HG03108 (cell line): ENCODE results near the gene WDR83.
"Not testable (repeated sequence)": the region's sequence is repeated elsewhere in the genome, so short reads cannot be mapped to it uniquely, and the experiment has no call there.

ENCODE experiments used
- ATAC-seq: cut with Tn5 transposase; IDR thresholded peaks from one replicate; pipeline ENCODE4 v1.9.1; 2021; ENCODE audit warnings: moderate library complexity; ENCODE audit not compliant: unreplicated experiment

WDR83 gene, protein sequence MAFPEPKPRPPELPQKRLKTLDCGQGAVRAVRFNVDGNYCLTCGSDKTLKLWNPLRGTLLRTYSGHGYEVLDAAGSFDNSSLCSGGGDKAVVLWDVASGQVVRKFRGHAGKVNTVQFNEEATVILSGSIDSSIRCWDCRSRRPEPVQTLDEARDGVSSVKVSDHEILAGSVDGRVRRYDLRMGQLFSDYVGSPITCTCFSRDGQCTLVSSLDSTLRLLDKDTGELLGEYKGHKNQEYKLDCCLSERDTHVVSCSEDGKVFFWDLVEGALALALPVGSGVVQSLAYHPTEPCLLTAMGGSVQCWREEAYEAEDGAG

DNA sequence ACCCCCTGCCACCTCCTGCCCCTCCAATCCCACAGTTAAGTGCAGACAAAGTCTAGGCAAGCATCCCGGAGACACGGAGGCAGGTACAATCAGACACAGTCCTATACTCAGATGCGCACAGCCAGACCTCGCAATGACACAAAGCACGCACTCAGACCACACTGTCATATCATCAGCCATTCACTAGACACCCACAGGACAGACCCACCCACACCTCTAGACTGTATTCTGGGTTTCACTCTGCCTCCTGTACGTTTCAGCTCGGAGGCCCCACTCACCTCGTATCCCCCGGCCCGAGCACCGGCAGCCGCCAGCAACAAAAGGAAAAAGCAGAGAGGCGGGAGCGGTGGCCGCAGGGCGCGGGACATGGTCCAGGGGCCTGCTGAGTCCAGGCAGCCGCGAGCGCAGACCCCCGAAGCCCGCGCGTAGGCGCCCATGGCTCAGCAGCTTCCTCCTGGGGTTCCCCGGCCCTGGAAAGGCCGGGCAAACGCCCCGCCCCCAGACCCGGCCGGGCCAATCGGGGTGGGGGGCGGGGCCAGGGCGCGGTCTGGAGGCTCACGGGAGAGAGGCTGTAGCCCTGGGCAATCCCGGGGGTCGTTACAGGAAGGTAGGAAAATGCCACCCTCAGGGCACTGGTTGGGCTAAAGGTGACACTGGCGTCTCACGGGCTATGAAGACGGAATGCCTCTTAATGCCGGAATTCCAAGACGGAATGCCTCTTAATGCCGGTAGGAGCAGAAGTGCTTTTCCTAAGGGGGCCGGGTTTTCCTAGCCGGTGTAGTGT, at the start of gene WDR83, which contains the start of gene MAN2B1:
TSS of gene WDR83 (plus strand) at position 543 of the 784 bp plus-strand sequence. CDS start 2,984 bp downstream, outside the sequence.
TSS of gene MAN2B1 (minus strand) at position 478 of the 784 bp plus-strand sequence. CDS start at position 437, 41 bp downstream.
- ATAC-seq: no peak

DNA sequence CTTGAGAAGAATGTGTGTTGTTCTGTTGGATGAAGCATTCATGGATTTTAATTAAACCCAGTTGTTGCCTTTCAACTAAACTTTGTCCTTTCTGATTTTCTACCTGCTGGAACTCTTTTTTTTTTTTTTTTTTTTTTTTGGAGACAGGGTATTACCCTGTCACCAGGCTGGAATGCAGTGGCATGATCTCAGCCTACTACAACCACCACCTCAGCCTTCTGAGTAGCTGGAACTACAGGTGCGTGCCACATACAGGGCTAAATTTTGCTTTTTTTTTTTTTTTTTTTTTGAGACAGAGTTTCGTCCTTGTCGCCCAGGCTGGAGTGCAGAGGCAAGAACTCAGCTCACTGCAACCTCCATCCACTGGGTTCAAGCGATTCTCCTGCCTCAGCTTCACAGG, 49.0 kb upstream of the WDR83 start:
- ATAC-seq: no peak

DNA sequence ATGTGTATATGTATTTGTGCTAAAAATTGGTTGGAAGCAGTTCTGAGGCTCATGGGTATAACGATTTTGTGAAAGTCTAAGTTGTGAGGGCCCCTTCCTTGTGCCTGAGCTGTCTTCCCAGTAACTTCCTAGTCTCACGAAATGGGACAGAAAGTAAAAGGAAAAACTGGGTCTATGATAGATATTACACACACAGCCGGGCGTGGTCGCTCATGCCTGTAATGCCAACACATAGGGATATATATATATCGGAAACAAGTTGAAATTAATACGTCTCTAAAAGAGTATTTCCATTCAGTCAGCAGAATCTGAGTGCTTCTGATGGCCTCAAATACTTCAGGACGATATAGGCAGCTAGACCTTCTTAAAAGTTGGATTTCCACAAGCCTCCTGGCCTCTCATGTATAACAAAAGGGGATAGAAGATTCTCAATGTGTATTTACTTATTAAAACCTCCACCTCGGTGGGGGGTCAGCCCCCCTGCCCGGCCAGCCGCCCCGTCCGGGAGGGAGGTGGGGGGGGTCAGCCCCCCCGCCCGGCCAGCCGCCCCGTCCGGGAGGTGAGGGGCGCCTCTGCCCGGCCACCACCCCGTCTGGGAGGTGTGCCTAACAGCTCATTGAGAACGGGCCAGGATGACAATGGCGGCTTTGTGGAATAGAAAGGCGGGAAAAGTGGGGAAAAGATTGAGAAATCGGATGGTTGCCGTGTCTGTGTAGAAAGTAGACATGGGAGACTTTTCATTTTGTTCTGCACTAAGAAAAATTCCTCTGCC, 45.2 kb upstream of the WDR83 start:
- not testable (repeated sequence) for ATAC-seq

DNA sequence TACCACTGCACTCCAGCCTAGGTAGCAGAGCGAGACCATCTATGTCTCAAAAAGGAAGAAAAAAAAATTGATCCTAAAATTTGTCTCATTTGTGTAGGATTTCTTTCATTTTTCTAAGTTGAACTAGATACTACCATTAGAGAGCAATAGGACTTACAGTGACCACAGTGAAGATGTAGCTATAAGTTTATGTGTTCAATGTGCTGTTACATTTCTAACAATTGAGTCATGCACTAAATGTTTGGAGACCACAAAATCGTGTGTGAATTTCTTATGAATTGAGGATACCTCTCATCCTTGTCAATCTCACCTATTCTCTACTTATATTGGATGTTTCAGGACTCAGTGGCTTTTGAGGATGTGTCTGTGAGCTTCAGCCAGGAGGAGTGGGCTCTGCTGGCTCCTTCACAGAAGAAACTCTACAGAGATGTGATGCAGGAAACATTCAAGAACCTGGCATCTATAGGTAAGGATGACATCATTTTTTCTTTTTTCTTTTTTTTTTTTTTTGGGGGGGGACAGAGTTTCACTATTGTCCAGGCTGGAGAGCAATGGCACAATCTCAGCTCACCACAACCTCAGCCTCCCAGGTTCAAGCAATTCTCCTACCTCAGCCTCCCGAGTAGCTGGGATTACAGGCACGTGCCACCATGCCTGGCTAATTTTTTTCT, 43.1 kb upstream of the WDR83 start:
- ATAC-seq: no peak

DNA sequence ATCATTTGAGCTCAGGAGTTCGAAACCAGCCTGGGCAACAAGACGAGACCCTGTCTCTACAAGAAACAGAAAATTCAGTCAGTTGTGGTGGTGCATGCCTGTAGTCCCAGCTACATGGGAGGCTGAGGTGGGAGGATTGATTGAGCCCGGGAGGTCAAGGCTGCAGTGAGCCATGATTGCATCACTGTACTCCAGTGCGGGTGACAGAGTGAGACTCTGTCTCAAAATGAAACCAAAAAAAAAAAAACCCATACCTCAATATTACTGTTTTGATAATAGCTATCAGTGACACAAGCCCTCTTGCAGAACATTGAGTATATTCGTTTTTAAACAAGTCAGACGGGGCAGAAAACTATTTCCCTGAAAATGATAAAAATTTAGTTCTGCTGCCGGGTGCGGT, 39.6 kb upstream of the WDR83 start:
- no peak for ATAC-seq

DNA sequence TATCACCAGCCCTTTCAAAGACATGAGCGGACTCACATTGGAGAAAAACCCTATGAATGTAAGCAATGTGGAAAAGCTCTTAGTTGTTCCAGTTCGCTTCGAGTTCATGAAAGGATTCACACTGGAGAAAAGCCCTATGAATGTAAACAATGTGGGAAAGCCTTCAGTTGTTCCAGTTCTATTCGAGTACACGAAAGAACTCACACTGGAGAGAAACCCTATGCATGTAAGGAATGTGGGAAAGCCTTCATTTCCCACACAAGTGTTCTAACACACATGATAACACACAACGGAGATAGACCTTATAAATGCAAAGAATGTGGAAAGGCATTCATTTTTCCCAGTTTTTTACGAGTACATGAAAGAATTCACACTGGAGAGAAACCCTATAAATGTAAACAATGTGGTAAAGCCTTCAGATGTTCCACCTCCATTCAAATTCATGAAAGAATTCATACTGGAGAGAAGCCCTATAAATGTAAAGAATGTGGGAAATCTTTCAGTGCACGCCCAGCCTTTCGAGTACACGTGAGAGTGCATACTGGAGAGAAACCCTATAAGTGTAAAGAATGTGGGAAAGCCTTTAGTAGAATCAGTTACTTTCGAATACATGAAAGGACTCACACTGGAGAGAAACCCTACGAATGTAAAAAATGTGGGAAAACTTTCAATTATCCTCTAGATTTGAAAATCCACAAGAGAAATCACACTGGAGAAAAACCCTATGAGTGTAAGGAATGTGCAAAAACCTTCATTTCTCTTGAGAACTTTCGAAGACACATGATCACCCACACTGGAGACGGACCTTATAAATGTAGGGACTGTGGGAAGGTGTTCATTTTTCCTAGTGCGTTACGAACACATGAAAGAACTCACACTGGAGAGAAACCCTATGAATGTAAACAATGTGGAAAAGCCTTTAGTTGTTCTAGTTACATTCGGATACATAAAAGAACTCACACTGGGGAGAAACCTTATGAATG, 38.3 kb upstream of the WDR83 start:
- ATAC-seq: no peak

DNA sequence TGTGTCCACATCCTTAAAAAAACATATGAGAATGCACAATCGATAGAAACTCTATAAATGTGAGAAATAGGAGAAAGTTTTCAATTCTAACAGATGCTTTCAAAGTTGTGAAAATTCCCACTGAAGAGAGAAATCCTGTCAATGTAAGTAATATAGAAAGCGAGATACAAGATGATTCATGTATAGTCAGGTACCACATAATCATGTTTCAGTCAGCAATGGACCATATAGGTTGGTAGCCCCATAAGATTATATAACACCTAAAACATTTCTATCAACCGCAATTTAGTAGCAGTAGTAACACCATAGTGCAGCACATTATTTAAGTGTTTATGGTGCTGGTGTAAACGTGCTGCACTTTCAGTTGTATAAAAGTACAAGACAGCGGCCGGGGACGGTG, 37.4 kb upstream of the WDR83 start:
- ATAC-seq: no peak

DNA sequence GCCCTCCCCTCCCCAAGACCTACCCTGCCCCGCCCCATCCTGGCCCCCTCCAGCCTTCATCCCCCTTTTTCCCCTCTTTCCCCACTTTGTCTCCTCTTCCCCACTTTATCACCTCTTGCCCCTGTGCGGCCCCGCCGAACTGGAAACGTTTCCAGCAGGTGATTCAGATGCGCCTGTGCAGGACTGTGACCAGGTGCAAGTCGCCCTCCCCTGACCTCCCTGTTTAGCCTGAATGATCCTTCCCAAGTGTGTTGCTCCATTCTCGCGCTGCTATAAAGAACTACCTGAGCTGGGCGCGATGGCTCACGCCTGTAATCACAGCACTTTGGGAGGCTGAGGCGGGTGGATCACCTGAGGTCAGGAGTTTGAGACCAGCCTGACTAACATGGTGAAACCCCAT, 30.0 kb upstream of the WDR83 start:
- ATAC-seq: no peak

DNA sequence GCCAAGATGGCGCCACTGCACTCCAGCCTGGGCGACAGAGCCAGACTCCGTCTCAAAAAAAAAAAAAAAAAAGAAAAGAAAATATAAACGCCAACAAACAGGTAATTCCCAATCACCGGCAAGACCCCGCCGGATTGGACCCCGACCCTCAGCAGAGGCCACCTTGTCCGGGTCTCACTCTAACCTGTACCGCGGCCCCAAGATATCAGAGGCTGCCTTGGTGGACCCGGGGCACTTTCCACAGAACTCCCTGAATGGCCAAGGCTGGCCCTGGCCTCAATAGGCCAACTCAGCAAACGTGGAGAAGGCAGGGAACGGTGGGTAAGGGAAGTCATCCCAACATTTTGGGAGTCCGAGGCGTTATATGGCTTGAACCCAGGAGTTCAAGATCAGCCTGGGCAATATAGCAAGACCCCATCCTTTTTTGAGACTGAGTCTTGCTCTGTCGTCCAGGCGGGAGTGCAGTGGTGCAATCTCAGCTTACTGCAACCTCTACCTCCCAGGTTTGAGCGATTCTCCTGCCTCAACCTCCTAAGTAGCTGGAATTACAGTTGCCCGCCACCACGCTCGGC, 27.9 kb upstream of the WDR83 start:
- ATAC-seq: no peak

DNA sequence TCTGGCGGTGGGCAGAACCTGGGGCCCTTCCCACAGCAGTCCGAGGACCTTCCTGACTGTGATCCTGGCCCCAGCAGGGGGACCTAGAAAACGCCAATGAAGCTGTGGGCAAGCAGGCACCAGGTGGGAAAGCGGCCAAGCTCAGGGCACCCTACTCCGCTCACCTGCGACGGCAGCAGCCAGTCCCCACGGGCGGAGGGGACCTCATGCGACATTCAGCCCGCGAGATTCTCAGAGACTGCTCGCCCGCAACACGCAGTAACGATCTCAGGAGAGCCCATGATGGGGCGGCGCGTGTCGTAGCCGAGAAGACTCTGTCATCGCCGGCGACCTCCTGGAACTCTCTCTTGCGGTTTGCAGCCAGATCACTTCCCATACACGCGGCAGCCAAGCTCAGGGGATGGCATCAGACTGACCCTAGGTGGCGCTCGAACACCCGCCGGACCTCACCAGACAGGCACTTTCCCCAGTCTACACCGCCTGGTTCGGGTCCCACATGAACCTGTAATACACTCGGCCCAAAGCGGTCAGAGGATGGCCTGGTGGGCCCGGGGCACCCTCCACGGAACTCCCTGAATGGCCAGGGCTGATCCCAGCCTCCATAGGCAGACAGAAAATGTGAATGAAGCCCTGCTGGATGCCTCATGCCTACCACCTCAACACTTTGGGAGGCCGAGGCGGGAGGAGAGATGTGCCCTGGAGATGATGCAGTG, 26.6 kb upstream of the WDR83 start:
- ATAC-seq: peak; percentile 70

DNA sequence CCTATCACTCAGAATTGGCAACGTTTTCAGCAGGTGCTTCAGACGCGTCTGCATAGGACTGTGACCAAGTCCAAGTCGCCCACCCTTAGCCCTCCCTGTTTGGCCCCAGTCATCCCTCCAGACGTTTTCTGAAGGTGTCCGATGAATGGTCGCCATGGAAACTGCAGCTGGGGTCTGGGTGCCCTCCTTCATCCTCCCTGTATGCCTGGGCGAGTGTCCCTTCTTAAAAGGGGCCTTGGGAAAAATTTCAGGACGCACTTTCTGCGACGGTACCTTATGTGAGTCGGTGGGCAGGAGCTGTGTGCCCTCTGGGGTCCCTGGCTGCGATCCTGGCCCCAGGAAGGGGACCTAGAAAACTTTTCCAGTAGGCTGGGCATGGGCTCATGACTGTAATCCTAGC, 25.2 kb upstream of the WDR83 start:
- no peak for ATAC-seq

DNA sequence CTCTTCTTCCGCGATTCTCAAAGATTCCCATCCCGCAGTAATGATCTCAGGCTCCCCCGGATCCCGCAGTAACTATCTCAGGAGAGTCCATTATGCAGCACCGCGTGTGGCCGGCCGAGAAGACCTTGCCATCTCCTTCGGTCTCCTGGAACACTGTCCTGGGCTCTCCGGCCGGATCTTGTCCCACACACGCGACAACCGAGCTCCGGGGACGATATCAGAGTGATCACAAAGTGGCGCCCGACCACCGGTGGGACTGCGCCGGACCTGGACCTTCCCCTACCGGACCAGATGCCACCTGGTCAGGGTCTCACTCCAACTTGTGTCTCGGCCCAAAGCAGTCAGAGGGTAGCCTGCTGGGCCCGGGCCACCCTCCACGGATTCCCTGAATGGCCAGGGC, 24.1 kb upstream of the WDR83 start:
- no peak for ATAC-seq

DNA sequence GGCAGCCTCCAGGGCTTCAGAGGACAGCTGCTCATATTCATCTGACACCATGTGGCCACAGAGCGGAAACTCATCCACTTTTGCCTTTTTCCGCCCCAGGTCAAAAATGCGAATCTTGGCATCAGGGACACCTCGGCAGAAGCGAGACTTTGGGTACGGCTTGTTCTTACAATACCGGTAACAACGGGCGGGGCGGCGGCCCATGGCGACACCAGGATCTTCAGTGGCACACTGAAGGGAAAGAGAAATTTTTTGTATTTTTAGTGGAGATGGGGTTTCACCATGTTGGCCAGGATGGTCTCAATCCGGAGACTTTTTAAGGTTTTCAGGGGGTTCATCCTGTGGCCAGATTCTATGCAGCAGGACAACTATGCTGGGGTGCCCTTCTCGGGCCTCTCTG, 22.9 kb upstream of the WDR83 start:
- ATAC-seq: not testable (repeated sequence)

DNA sequence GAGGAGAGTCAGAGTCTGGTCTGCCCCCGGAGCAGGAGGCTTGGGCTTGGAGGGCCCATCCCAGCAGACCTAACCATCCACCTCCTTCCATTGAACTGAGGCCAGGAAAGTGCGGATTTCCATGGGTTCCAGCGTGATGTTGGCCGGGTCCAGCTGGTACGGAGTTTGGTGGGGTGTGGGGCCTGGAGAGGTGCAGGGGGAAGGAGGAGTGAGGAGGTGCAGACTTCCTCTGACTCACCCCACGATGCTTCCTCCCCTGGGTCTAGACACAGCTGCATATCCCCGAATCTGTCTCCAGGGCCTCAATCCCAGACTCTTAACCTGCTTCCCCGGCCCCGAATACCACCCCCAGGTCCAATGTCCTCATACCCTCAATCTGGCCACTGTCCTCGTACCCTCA, 20.1 kb upstream of the WDR83 start:
- no peak for ATAC-seq

DNA sequence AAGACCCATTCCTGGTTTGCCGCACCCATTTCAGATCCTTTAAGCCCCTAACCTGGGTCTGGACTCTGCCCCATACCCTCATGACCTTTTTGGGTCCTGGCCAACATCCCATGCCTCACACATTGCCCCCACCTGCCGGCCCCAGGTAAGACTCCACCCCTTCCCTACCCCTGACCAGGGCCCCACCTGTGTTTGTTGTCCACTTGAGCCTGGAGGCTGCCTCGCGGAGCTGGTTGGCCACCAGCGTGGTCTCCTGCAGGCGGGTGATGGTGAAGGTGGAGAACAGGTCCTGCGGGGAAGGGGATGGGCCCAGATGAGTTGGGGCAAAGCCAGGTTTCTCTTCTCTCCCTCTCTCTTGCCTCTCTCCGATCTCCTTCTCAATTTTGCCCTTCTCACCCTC, 19.6 kb upstream of the WDR83 start:
- ATAC-seq: no peak

DNA sequence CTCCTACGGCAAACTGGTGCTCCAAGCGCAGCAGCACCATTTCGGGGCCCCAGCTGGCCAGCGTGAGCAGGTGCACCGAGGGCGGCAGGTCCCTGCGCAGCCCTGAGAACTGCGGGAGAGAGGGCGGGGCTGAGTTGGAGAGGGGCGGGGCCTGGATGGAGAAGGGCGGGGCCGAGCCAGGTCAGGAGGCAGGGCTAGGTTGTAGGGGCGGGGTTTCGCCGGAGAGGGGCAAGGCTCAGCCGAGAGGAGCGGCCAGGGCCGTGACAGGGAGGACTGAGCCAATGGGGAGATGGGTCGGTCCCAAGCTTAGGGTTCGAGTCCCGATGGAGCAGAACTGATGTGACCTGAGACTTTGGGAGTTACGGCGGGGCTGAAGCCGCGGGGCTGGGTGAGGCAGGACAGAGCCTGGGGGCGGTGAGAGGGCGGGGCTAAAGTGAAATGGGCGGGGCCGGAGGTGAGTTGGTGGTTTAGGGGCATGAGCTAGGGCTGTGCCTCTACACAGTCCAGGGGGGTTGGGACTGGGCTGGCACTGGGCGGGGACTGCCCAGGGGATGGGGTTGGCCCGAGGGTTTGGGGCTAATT, 19.0 kb upstream of the WDR83 start:
- ATAC-seq: no peak

DNA sequence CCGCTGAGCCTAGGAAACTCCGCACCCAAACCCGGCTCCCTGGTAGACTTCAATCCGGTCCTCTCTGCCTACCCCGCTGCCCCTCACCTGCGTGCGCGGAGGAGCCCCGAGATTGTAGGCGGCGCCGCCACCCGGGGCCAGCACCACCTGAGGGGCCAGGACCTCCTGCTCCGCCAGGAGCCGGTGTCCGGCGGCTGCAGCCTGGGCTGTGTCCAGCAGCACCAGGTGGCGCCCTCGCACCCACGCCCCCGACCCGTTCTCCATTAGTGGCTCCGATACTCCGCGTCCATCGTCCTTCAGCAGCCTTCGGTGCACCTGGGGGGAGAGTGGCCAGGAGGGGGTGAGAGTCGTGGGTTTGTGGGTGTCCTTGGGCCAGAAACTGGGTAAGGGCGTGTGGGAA, 18.5 kb upstream of the WDR83 start:
- no peak for ATAC-seq

DNA sequence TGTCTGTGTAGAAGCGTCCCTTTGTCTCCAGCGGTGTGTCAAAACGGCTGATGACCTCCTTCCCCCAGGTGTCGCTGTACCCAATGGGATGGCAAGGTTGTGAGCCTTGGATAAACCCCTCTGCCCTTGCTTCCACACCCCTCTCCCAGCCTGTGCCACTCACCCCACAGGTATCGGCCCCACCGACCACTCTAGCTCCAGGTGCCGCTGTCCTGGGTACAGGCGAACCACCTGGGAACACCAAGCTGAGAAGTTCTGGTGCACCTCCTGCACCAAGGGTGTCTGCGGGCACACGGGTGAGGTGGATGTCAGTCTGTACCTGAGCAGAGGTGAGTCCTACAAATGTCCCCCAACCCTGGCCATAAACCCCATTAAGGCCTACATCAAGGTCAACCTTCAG, 16.7 kb upstream of the WDR83 start:
- no peak for ATAC-seq
